LNCAP (cell line): ENCODE measurements around the gene INMT.

Experiments
- CTCF ChIP-seq: fragments of 450-650 bp; IDR thresholded peaks from 2 replicates; pipeline ENCODE4 v1.5.1; 2017; ENCODE audit warnings: mild to moderate bottlenecking

Gene INMT

GRCh38 chr7:30799976-30800661 is 48.2 kb downstream of the INMT start:
- TF ChIP-seq CTCF, result no peak

- TF ChIP-seq CTCF, result peak; percentile 69
Measured at GRCh38 chr7:30800785-30801252, 48.9 kb downstream of the INMT start.

GRCh38 chr7:30802812-30803211 is 50.9 kb downstream of the INMT start:
- no peak for TF ChIP-seq CTCF

GRCh38 chr7:30804078-30804661 is 52.2 kb downstream of the INMT start:
- no peak for TF ChIP-seq CTCF

GRCh38 chr7:30805081-30805691 is 53.3 kb downstream of the INMT start:
- no peak for TF ChIP-seq CTCF

GRCh38 chr7:30805931-30806330 is 54.0 kb downstream of the INMT start:
- no peak for TF ChIP-seq CTCF
